Activated T-cell treated with anti-CD3 and anti-CD28 coated beads for 24 hours (primary cell): Measurements from ENCODE around the gene SIK2.

Experiments used
- DNase-seq: peaks from one replicate; pipeline ENCODE4 v3.0.0-alpha.2; 2020; ENCODE audit warnings: low read depth

SIK2 gene

GRCh38 chr11:111601979-111602864, at the start of gene SIK2:
SIK2 (plus strand) TSS chr11:111602449; CDS start chr11:111602564, 115 bp downstream.
- DNase-seq = peak; percentile 87

- DNase-seq = no peak
Measured at GRCh38 chr11:111554532-111554931, 47.7 kb upstream of the SIK2 start.

GRCh38 chr11:111555255-111555654, 47.0 kb upstream of the SIK2 start:
- no peak for DNase-seq

GRCh38 chr11:111557425-111558111, 44.7 kb upstream of the SIK2 start:
- DNase-seq = no peak

DNA sequence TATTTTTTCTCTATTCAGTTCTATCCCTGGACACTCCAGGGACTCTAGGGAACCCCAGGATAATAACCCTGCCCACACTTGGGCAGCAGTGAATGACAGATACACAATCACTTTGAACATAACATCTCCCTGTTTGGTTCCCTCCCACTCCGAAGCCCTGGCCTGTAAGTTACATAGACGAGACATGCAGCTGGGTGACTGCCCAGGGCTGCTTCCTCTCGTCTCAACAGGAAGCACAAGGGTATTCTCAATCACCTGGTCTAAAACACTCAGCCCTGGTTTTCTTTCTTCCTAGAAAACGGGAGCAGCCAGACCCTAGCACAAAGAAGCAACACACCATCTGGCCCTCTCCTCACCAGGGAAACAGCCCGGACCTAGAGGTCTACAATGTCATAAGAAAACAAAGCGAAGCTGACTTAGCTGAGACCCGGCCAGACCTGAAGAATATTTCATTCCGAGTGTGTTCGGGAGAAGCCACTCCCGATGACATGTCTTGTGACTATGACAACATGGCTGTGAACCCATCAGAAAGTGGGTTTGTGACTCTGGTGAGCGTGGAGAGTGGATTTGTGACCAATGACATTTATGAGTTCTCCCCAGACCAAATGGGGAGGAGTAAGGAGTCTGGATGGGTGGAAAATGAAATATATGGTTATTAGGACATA, 42.3 kb upstream of the SIK2 start:
- no peak for DNase-seq

- DNase-seq = no peak
Measured at GRCh38 chr11:111560800-111561199, 41.4 kb upstream of the SIK2 start.

DNA sequence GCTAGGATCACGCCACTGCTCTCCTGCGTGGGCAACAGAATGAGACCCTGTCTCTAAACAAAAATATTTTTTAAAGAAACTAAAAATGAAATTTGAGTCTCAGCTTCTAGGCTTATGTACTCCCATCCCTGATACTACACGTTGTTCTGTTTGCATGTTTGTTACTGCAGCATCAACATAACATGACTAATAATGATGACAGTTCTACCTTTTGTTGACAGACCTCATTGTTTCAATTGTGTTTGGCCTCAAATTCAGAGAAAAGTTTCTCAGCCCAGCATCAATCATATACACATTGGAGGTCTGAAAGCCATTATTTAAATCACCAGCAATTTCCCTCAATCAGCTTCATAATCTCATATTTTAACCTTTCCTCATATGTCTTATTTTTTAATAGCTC, 40.9 kb upstream of the SIK2 start:
- no peak for DNase-seq

DNA sequence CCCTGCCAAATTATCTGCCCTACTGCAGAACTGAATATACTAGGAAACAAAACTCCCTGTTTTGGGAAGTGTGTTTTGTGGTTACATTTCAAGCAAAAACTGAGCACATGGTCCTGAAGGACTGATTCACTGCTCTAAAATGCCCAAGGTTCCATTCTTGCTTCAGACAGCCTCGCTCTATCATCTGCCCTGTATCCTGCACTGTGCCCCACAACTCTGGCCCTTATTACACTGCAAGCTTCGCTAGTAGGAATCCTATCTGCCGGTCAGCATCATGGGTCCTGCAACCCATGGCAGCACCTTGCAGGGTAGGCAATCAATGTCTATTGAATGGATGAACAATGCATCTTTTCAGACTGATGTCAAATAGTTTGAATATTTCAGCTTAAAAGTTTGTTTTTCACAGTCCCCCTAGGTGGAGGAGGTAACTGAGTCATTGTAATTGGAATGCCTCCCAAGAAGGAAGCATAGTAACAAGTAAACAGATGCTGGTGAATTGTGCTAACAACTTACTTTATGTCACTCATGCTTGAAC, 40.4 kb upstream of the SIK2 start:
- no peak for DNase-seq

GRCh38 chr11:111562692-111563389, 39.4 kb upstream of the SIK2 start:
- no peak for DNase-seq

DNA sequence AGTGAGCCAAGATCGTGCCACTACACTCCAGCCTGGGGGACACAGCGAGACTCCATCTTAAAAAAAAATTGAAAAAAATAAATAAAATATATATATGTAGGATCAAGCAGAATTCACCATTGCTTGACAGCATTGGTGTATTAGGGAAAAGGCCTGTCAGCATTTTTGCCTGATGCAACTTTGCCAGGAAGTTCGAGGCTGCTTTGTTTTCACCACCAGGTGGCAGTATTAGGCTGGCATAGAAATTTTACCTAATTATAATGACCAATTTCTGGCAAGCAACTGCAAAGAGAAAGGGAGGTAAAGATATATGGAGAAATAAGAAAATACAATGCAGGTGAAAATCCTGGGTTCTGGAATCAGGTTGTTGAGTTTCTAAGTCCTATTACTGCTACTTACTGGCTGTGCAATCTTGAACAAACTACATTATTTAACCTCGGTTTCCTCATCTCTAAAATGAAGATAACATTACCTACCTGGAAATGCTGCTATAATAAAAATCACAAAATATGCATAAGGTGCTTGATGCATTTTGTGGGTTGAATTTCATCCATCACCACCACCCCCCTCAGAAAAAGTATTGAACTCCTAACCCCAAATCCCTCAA, 37.0 kb upstream of the SIK2 start:
- peak; percentile 59 for DNase-seq

- no peak for DNase-seq
Measured at GRCh38 chr11:111566324-111566723, 35.9 kb upstream of the SIK2 start.

DNA sequence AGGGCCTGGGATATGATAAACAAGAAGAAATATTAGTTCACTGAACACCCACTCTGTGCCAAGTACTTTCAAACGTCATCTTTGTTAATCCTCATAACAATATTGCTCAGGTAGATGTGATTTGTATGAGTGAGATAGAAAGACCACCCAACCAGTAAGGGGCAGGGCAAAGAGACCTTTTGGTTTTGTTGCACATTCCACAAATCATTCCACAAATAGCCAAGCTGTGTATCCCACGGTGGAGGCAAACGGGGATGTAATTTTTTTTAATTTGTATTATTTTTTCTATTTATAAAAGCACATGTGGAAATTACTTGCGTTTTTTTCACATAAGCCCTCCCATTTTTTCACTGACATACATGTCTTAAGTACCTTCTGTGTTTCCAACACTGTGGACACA, 32.8 kb upstream of the SIK2 start:
- DNase-seq = no peak

DNA sequence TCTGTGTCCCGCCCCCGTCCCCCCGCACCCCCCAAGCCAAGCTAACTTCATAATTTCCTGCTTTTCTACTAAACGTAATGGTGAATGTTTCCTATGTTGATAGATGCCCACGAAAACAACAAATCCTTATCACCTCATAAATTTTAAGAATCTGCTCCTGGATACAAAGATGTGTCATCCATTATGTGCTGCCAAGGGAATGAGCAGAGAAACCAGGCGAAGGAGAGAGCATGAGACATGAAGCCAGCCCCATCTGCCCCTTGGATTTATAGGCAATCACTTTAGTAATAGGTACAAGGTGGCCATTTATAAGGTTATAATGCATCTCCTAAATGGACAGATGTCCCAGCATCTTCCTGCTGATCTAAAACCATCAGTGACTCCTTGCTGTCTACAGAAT, 31.5 kb upstream of the SIK2 start:
- no peak for DNase-seq

DNA sequence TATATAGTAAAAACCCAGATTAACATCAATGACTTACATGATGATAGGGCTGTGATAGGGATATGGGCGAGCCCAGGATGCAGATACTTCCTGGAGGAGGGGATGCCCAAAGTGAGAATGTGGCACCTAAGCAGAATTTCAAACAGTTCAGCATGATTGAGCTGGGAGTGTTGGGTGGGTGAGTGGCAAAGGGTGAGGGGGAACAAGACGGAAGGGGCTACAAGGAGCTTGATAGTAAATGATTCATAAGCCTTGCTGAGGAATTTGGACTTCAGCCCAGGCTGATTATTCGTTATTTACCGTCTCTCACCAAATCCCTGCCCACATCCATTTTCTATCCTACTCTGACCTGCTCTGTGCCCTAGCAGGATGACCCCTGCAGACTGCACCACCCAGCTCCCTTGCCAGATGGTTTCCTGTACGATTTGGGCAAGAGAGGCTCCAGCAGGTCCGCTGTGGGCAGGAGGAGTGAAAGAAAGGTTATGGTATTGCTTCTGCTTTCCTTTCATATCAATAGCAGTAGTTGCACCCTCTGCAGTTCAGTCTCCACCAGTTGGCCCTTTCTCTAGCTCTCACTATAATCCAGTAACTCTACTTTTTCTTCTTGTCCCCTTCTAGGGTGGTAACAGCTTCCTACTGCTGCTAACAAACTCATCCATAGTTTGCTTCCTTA, 30.3 kb upstream of the SIK2 start:
- DNase-seq = no peak

GRCh38 chr11:111572581-111572980, 29.7 kb upstream of the SIK2 start:
- DNase-seq = no peak

- DNase-seq = no peak
Measured at GRCh38 chr11:111573821-111574249, 28.4 kb upstream of the SIK2 start.

GRCh38 chr11:111574373-111575225, 27.6 kb upstream of the SIK2 start:
- DNase-seq = no peak

DNA sequence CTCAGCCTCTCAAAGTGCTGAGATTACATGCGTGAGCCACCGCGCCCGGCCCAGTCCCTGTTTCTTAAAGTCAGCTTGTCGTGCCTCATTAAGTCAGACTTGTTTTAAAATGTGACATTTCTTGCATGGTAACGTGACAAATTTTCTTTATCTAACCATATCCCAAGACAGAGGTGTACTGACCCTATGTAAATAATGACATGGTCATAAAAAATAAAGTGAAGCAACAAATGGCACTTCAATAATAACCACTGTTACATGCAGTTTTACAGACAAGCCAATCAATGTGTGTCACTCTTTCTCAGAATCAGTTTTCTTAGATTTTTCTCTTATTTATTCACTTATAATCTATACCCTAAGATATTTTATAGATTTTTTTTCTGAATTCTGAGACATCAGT, 26.5 kb upstream of the SIK2 start:
- no peak for DNase-seq

DNA sequence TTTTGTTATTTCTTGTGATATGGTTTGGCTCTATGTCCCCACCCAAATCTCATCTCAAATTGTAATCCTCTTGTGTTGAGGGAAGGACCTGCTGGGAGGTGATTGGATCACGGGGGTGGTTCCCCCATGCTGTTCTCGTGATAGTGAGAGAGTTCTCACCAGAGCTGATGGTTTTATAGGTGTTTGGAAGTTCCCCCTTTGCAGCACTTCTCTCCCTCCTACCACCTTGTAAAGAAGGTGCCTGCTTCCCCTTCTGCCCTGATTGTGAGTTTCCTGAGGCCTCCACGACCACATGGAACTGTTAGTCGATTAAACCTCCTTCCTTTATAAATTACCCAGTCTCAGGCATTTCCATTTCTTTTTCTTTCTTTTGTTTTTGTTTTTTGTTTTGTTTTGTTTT, 24.4 kb upstream of the SIK2 start:
- no peak for DNase-seq

DNA sequence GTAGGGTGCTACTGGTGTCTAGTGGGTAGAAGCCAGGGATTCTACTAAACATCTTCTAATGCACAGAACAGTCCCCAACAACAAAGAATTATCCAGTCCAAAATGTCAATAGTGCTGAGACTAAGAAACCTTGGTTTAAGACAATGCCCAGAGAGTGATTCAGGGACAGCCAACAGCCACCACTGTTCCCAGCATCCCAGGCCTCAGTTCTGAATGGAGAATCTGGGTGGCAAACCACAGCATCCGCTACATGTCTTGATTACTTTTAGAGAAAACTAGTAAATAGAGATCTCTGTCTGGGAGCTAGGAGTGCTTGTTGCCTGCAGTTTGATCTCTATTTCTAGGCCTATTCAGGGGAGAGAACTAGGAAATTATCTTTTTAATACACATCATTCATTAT, 20.9 kb upstream of the SIK2 start:
- DNase-seq = no peak
